ENCODE measurements around the gene RASGRF2. TPM values are rescaled to one million over a fixed set of nuclear protein-coding genes. Genes with fewer than 3 reads are reported as not detected.

Gene RASGRF2
- polyA plus RNA-seq, 2 donors = 0.40 to 0.69 TPM

GRCh38 chr5:81145329-81145935 is 185.3 kb downstream of the RASGRF2 start:
- Histone ChIP-seq H3K27me3 (ENCODE audit: control insufficient read depth in 1 of 2, insufficient read depth in 2 of 2, low read length in 2 of 2) (no peaks in the 10 kb centered on the region), H3K4me3 (ENCODE audit: low read depth in 1 of 2, low read length in 2 of 2) (no peak overlapping the region), H3K9me3 (ENCODE audit: control insufficient read depth in 2 of 2, insufficient read depth in 1 of 2, low read depth in 1 of 2, low read length in 1 of 2) (no peaks in the 10 kb centered on the region), H3K36me3 (ENCODE audit: control insufficient read depth in 2 of 2, insufficient read depth in 2 of 2, low read length in 1 of 2) (no peaks in the 10 kb centered on the region), H3K4me1 (ENCODE audit: control insufficient read depth in 2 of 2, insufficient read depth in 2 of 2, low read length in 1 of 2) (no peaks in the 10 kb centered on the region), H3K27ac (ENCODE audit: low read depth in 2 of 2, low read length in 1 of 2) (no peak overlapping the region)
- 87 to 89% methylated on average over 8 of the region's 8 CpGs for WGBS, 2 donors

DNA sequence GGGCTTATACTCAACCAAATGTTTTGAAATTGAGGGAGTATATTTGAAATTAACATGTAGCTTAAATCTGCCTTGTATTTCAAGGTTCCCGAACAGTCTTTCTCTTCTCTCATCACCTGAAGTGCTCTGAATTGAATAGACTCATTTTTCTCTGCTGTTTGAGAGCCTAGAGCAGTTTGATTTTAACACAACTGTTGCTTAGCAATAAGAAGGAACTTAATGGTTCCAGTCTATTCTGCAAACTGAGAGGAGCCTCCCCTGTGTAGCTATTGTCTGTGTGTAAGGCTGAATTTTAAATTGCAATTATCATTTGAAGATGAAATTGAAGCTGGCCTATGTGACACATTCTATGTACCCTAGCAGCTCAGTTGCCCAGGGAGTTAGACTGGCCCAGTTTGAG is 185.9 kb downstream of the RASGRF2 start:
- no peaks in the 10 kb centered on the region for H3K36me3 ChIP-seq (ENCODE audit: control insufficient read depth in 2 of 2, insufficient read depth in 2 of 2, low read length in 1 of 2)
- no peaks in the 10 kb centered on the region for H3K27me3 ChIP-seq (ENCODE audit: control insufficient read depth in 1 of 2, insufficient read depth in 2 of 2, low read length in 2 of 2)
- H3K4me1 ChIP-seq (ENCODE audit: control insufficient read depth in 2 of 2, insufficient read depth in 2 of 2, low read length in 1 of 2) = no peaks in the 10 kb centered on the region
- no peak overlapping the region for H3K4me3 ChIP-seq (ENCODE audit: low read depth in 1 of 2, low read length in 2 of 2)
- no peak overlapping the region for H3K27ac ChIP-seq (ENCODE audit: low read depth in 2 of 2, low read length in 1 of 2)
- H3K9me3 ChIP-seq (ENCODE audit: control insufficient read depth in 2 of 2, insufficient read depth in 1 of 2, low read depth in 1 of 2, low read length in 1 of 2) = no peaks in the 10 kb centered on the region
- 90 to 95% methylated on average over 1 of the region's 1 CpG for WGBS, 2 donors

GRCh38 chr5:81147011-81147885 is 187.1 kb downstream of the RASGRF2 start:
- H3K27me3 ChIP-seq (ENCODE audit: control insufficient read depth in 1 of 2, insufficient read depth in 2 of 2, low read length in 2 of 2) = no peaks in the 10 kb centered on the region
- no peaks in the 10 kb centered on the region for H3K36me3 ChIP-seq (ENCODE audit: control insufficient read depth in 2 of 2, insufficient read depth in 2 of 2, low read length in 1 of 2)
- no peak overlapping the region for H3K27ac ChIP-seq (ENCODE audit: low read depth in 2 of 2, low read length in 1 of 2)
- 56 to 71% methylated on average over 6 of the region's 6 CpGs for WGBS, 2 donors
- no peaks in the 10 kb centered on the region for H3K4me1 ChIP-seq (ENCODE audit: control insufficient read depth in 2 of 2, insufficient read depth in 2 of 2, low read length in 1 of 2)
- no peak overlapping the region for H3K4me3 ChIP-seq (ENCODE audit: low read depth in 1 of 2, low read length in 2 of 2)
- no peaks in the 10 kb centered on the region for H3K9me3 ChIP-seq (ENCODE audit: control insufficient read depth in 2 of 2, insufficient read depth in 1 of 2, low read depth in 1 of 2, low read length in 1 of 2)

- H3K27ac ChIP-seq (ENCODE audit: low read depth in 2 of 2, low read length in 1 of 2) = no peak overlapping the region
- H3K27me3 ChIP-seq (ENCODE audit: control insufficient read depth in 1 of 2, insufficient read depth in 2 of 2, low read length in 2 of 2) = no peaks in the 10 kb centered on the region
- no peaks in the 10 kb centered on the region for H3K4me1 ChIP-seq (ENCODE audit: control insufficient read depth in 2 of 2, insufficient read depth in 2 of 2, low read length in 1 of 2)
- 68 to 78% methylated on average over 7 of the region's 7 CpGs for WGBS, 2 donors
- H3K9me3 ChIP-seq (ENCODE audit: control insufficient read depth in 2 of 2, insufficient read depth in 1 of 2, low read depth in 1 of 2, low read length in 1 of 2) = no peaks in the 10 kb centered on the region
- H3K36me3 ChIP-seq (ENCODE audit: control insufficient read depth in 2 of 2, insufficient read depth in 2 of 2, low read length in 1 of 2) = no peaks in the 10 kb centered on the region
- H3K4me3 ChIP-seq (ENCODE audit: low read depth in 1 of 2, low read length in 2 of 2) = no peak overlapping the region
These were observed 187.9 kb downstream of the RASGRF2 start for GRCh38 chr5:81147886-81148571.

DNA sequence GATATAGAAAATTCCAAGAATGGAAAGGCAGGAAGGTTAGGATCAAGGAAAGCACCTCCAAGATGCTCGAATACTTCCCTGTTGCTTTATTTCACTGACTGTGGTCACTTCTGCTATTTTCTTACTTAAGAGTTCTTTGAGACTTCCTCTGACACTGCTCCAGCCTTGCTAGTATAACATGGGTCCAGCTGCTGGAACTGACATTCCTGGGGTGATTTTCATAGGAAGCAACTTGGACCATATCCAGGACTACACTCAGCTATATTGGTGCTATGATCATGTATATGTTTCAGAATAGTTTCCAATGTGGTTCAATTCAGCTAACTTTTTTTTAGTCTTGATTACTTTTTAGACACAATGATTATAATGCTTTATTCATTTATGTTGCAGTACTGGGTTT is 191.4 kb downstream of the RASGRF2 start:
- Histone ChIP-seq H3K27me3 (ENCODE audit: control insufficient read depth in 1 of 2, insufficient read depth in 2 of 2, low read length in 2 of 2) (no peaks in the 10 kb centered on the region), H3K27ac (ENCODE audit: low read depth in 2 of 2, low read length in 1 of 2) (no peak overlapping the region), H3K36me3 (ENCODE audit: control insufficient read depth in 2 of 2, insufficient read depth in 2 of 2, low read length in 1 of 2) (no peaks in the 10 kb centered on the region), H3K4me1 (ENCODE audit: control insufficient read depth in 2 of 2, insufficient read depth in 2 of 2, low read length in 1 of 2) (no peaks in the 10 kb centered on the region), H3K9me3 (ENCODE audit: control insufficient read depth in 2 of 2, insufficient read depth in 1 of 2, low read depth in 1 of 2, low read length in 1 of 2) (peaks cover 0 to 2% of the 10 kb centered on the region in 2 donors), H3K4me3 (ENCODE audit: low read depth in 1 of 2, low read length in 2 of 2) (no peak overlapping the region)
- WGBS, 2 donors = 48 to 56% methylated on average over 1 of the region's 1 CpG

DNA sequence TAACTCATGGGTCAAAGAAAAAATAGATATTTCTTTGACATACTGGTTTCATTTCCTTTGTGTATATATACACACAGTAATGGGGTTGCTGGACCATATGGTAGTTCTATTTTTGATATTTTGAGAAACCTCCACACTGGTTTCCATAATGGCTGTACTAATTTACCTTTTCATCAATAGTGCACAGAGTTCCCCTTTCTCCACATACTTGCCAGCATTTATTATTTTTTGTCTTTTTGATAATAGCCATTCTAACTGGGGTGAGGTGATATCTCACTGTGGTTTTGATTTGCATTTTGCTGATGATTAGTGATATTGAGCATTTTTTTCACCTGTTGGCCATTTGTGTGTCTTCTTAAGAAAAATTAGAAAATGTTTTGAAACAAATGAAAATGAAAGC is 194.6 kb downstream of the RASGRF2 start:
- no peaks in the 10 kb centered on the region for H3K36me3 ChIP-seq (ENCODE audit: control insufficient read depth in 2 of 2, insufficient read depth in 2 of 2, low read length in 1 of 2)
- no peaks in the 10 kb centered on the region for H3K4me1 ChIP-seq (ENCODE audit: control insufficient read depth in 2 of 2, insufficient read depth in 2 of 2, low read length in 1 of 2)
- no peak overlapping the region for H3K27ac ChIP-seq (ENCODE audit: low read depth in 2 of 2, low read length in 1 of 2)
- H3K9me3 ChIP-seq (ENCODE audit: control insufficient read depth in 2 of 2, insufficient read depth in 1 of 2, low read depth in 1 of 2, low read length in 1 of 2) = peaks cover 0 to 2% of the 10 kb centered on the region in 2 donors
- H3K4me3 ChIP-seq (ENCODE audit: low read depth in 1 of 2, low read length in 2 of 2) = no peak overlapping the region
- no peaks in the 10 kb centered on the region for H3K27me3 ChIP-seq (ENCODE audit: control insufficient read depth in 1 of 2, insufficient read depth in 2 of 2, low read length in 2 of 2)

DNA sequence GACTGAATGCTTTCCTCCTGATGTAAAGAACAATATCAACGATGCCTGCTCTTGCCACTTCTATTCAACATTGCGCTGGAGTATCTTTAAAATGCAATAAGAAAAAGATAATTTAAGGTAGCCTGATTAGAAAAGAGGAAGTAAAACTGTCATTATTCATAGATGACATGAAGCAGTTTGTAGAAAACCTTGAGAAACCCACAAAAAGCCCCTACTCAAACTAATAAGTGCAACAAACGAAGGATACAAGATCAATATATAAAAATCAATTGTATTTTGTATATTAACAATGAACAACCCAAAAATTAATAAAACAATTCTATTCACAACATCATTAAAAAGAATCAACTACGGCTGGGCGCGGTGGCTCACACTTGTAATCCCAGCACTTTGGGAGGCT is 196.6 kb downstream of the RASGRF2 start:
- Histone ChIP-seq H3K9me3 (ENCODE audit: control insufficient read depth in 2 of 2, insufficient read depth in 1 of 2, low read depth in 1 of 2, low read length in 1 of 2) (peaks cover 0 to 2% of the 10 kb centered on the region in 2 donors), H3K27me3 (ENCODE audit: control insufficient read depth in 1 of 2, insufficient read depth in 2 of 2, low read length in 2 of 2) (no peaks in the 10 kb centered on the region), H3K4me1 (ENCODE audit: control insufficient read depth in 2 of 2, insufficient read depth in 2 of 2, low read length in 1 of 2) (no peaks in the 10 kb centered on the region), H3K27ac (ENCODE audit: low read depth in 2 of 2, low read length in 1 of 2) (no peak overlapping the region), H3K4me3 (ENCODE audit: low read depth in 1 of 2, low read length in 2 of 2) (no peak overlapping the region), H3K36me3 (ENCODE audit: control insufficient read depth in 2 of 2, insufficient read depth in 2 of 2, low read length in 1 of 2) (no peaks in the 10 kb centered on the region)
- WGBS, 2 donors = 91 to 92% methylated on average over 6 of the region's 6 CpGs

GRCh38 chr5:81161012-81161601 is 200.9 kb downstream of the RASGRF2 start:
- Histone ChIP-seq H3K4me1 (ENCODE audit: control insufficient read depth in 2 of 2, insufficient read depth in 2 of 2, low read length in 1 of 2) (no peaks in the 10 kb centered on the region), H3K27me3 (ENCODE audit: control insufficient read depth in 1 of 2, insufficient read depth in 2 of 2, low read length in 2 of 2) (no peaks in the 10 kb centered on the region), H3K9me3 (ENCODE audit: control insufficient read depth in 2 of 2, insufficient read depth in 1 of 2, low read depth in 1 of 2, low read length in 1 of 2) (peaks cover 0 to 3% of the 10 kb centered on the region in 2 donors), H3K27ac (ENCODE audit: low read depth in 2 of 2, low read length in 1 of 2) (no peak overlapping the region), H3K4me3 (ENCODE audit: low read depth in 1 of 2, low read length in 2 of 2) (no peak overlapping the region), H3K36me3 (ENCODE audit: control insufficient read depth in 2 of 2, insufficient read depth in 2 of 2, low read length in 1 of 2) (no peaks in the 10 kb centered on the region)
- 84 to 86% methylated on average over 5 of the region's 5 CpGs for WGBS, 2 donors

- WGBS, 2 donors = 58 to 65% methylated on average over 9 of the region's 9 CpGs
- Histone ChIP-seq H3K27ac (ENCODE audit: low read depth in 2 of 2, low read length in 1 of 2) (no peak overlapping the region), H3K36me3 (ENCODE audit: control insufficient read depth in 2 of 2, insufficient read depth in 2 of 2, low read length in 1 of 2) (no peaks in the 10 kb centered on the region), H3K4me3 (ENCODE audit: low read depth in 1 of 2, low read length in 2 of 2) (no peak overlapping the region), H3K27me3 (ENCODE audit: control insufficient read depth in 1 of 2, insufficient read depth in 2 of 2, low read length in 2 of 2) (no peaks in the 10 kb centered on the region), H3K4me1 (ENCODE audit: control insufficient read depth in 2 of 2, insufficient read depth in 2 of 2, low read length in 1 of 2) (no peaks in the 10 kb centered on the region), H3K9me3 (ENCODE audit: control insufficient read depth in 2 of 2, insufficient read depth in 1 of 2, low read depth in 1 of 2, low read length in 1 of 2) (peaks cover 0 to 3% of the 10 kb centered on the region in 2 donors)
These were observed 202.3 kb downstream of the RASGRF2 start for GRCh38 chr5:81162501-81162900.
